B cell (primary cell): ENCODE data around the gene VPS37C. TPM values are rescaled to one million over a fixed set of nuclear protein-coding genes. Genes with fewer than 3 reads are reported as not detected.

Experiments used
- ATAC-seq: fragments of 200-7000 bp; cut with Tn5 transposase; one replicate; pipeline ENCODE4 v1.10.0; 2021; ENCODE audit warnings: low read depth, mild to moderate bottlenecking, moderate number of reproducible peaks, moderate library complexity
- CTCF ChIA-PET: fragments of 350-600 bp; sonication (Branson Sonifier 250); formaldehyde crosslinking; loops from one replicate; lab custom pipeline; 2021; ENCODE audit warnings: antibody characterized with exemption, inconsistent platforms; lab: Charles Lee
- POLR2A ChIA-PET: fragments of 350-600 bp; sonication (Branson Sonifier 250); formaldehyde crosslinking; loops from one replicate; lab custom pipeline; 2021; ENCODE audit warnings: antibody characterized with exemption; lab: Charles Lee
- DNase-seq: peaks from one replicate; pipeline ENCODE4 v3.0.0; 2013
- H2AFZ ChIP-seq: 2 replicates; pipeline ENCODE4 v1.6.1; 2012; ENCODE audit warnings: mild to moderate bottlenecking, low read depth, low read length; ENCODE audit not compliant: insufficient read depth, poor library complexity, severe bottlenecking
- H3K27ac ChIP-seq, 2 donors: 1 replicate in 1 of 2; 2 replicates in 1 of 2; pipeline ENCODE4 v1.5.1; 2012 to 2013; ENCODE audit warnings: low read length in 2 of 2, mild to moderate bottlenecking in 2 of 2, moderate library complexity in 1 of 2
- H3K27me3 ChIP-seq, 4 experiments: fragments of 200-600 bp in 1 of 4; sonication (generic) in 1 of 4; replicated peaks in 1 of 4; 1 replicate in 2 of 4; 2 replicates in 2 of 4; pipeline versions ENCODE4 v1.6.1 to v1.7.0; 2013 to 2016; ENCODE audit warnings: low read length in 3 of 4, mild to moderate bottlenecking in 2 of 4, mixed read lengths in 1 of 4, moderate library complexity in 1 of 4; ENCODE audit not compliant: insufficient read depth in 4 of 4, control insufficient read depth in 3 of 4; ENCODE audit errors: control extremely low read depth in 1 of 4
- H3K36me3 ChIP-seq, 2 experiments: replicated peaks in 1 of 2; 1 replicate in 1 of 2; 2 replicates in 1 of 2; pipeline versions ENCODE4 v1.6.1 to v1.7.1; 2013; ENCODE audit warnings: low read length in 1 of 2; ENCODE audit not compliant: insufficient read depth in 2 of 2, control insufficient read depth in 1 of 2; ENCODE audit errors: control extremely low read depth in 1 of 2, extremely low read depth in 1 of 2
- H3K4me1 ChIP-seq, 2 donors: fragments of 200-600 bp in 1 of 2; sonication (generic) in 1 of 2; 1 replicate in 1 of 2; 2 replicates in 1 of 2; pipeline versions ENCODE4 v1.5.1 to v1.6.1; 2013 to 2017; ENCODE audit warnings: low read length in 2 of 2; ENCODE audit not compliant: control insufficient read depth in 2 of 2, insufficient read depth in 2 of 2
- H3K4me2 ChIP-seq: replicated peaks from 2 replicates; pipeline ENCODE3; 2012; ENCODE audit warnings: mild to moderate bottlenecking, low read depth, low read length; ENCODE audit not compliant: poor library complexity, severe bottlenecking
- H3K4me3 ChIP-seq, 5 experiments: fragments of 200-600 bp in 1 of 5; sonication (generic) in 1 of 5; 1 replicate in 3 of 5; 2 replicates in 2 of 5; pipeline versions ENCODE4 v1.5.1 to v1.7.0; 2011 to 2016; ENCODE audit warnings: low read length in 4 of 5, mild to moderate bottlenecking in 4 of 5, low read depth in 2 of 5, control low read depth in 1 of 5, moderate library complexity in 1 of 5; ENCODE audit not compliant: insufficient read depth in 1 of 5; ENCODE audit errors: control extremely low read depth in 1 of 5, extremely low read depth in 1 of 5
- H3K79me2 ChIP-seq: fragments of 200-600 bp; sonication (generic); one replicate; pipeline ENCODE4 v1.6.0; 2016; ENCODE audit warnings: low read length; ENCODE audit not compliant: control insufficient read depth, insufficient read depth
- H3K9ac ChIP-seq: fragments of 200-600 bp; sonication (generic); 2 replicates; pipeline ENCODE4 v1.6.1; 2017; ENCODE audit warnings: mild to moderate bottlenecking, low read length, moderate library complexity
- H3K9me3 ChIP-seq, 3 donors: one replicate each; pipeline versions ENCODE4 v1.6.1 to v1.7.1; 2013; ENCODE audit warnings: low read length in 2 of 3; ENCODE audit not compliant: control insufficient read depth in 2 of 3, insufficient read depth in 1 of 3; ENCODE audit errors: control extremely low read depth in 1 of 3
- H4K20me1 ChIP-seq: 2 replicates; pipeline ENCODE4 v1.6.0; 2012; ENCODE audit warnings: mild to moderate bottlenecking, low read length; ENCODE audit not compliant: insufficient read depth, control insufficient read depth, poor library complexity, severe bottlenecking
- H3K27ac Mint-ChIP-seq: one replicate; pipeline ENCODE4 v1.8.0; 2021; ENCODE audit warnings: mixed read lengths
- H3K27me3 Mint-ChIP-seq: one replicate; pipeline ENCODE4 v1.8.0; 2021; ENCODE audit warnings: mixed read lengths
- H3K4me1 Mint-ChIP-seq: one replicate; pipeline ENCODE4 v1.8.0; 2021; ENCODE audit warnings: mixed read lengths
- H3K4me3 Mint-ChIP-seq: one replicate; pipeline ENCODE4 v1.8.0; 2021; ENCODE audit warnings: mixed read lengths
- H3K9me3 Mint-ChIP-seq: one replicate; pipeline ENCODE4 v1.8.0; 2022; ENCODE audit warnings: mixed read lengths; ENCODE audit not compliant: insufficient read depth
- EZH2 ChIP-seq: IDR thresholded peaks from 2 replicates; pipeline ENCODE4 v1.6.1; 2012; ENCODE audit warnings: borderline replicate concordance, low read depth, mild to moderate bottlenecking, moderate library complexity, low read length; ENCODE audit not compliant: insufficient read depth, poor library complexity, severe bottlenecking
- WGBS: methylation state at CpG from one replicate; pipeline ENCODE4 v1.1.5; 2013; ENCODE audit warnings: missing lambda C conversion rate; ENCODE audit not compliant: insufficient coverage; 5-methylcytosine and 5-hydroxymethylcytosine counted together
- intact Hi-C: fragments of 100-400 bp; cut with micrococcal nuclease; formaldehyde crosslinking; loops from one replicate; pipeline ENCODE4 v1.10.0; 2022
- polyA plus RNA-seq: library from polyadenylated mRNA; depleted of rRNA; stranded (reverse); fragments of >200 nt; gene quantifications from 2 replicates; pipeline ENCODE4 v1.2.3, GENCODE V29; 2012
- total RNA-seq, 2 donors: library from RNA; stranded (reverse); fragments of 120-200 nt in 1 of 2; gene quantifications; 1 replicate in 1 of 2; 2 replicates in 1 of 2; pipeline versions ENCODE4 v1.2.3 to v1.2.4, GENCODE V29; 2013 to 2022
- TF ChIP-seq, protein P1 (sequence below): fragments of 200-600 bp; IDR thresholded peaks from one replicate; pipeline ENCODE4 v1.8.0; 2022; ENCODE audit warnings: antibody characterized with exemption, mild to moderate bottlenecking

VPS37C gene
- total and polyA plus RNA-seq, 2 donors (not counting 1 experiment from before 2014, with no cell fraction given), result 6.4 to 20.1 TPM

DNA sequence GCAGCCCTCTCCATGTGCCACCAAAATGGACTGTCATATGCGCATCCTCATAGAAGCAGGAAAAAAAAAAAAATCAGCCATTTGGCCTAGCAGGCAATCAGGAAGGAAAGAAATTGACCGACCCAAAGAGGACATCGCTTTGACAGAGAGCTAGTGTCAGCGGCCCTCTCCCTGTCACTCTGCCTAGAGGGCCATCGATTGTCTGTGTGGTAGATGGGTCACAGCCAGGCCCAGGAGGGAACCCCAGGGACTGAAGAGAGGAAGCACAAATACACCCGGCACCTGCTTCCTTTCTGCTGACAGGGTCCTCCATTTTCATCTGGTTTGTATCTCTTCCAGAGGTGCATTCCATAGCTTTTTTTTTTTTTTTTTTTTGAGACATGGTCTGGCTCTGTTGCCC is 21.8 kb downstream of the VPS37C start:
- Histone ChIP-seq H3K4me2 (no peak overlapping the region), H3K9ac (no peak overlapping the region), H2AFZ (no peak overlapping the region), H3K27me3 (no peaks in the 10 kb centered on the region), H3K36me3 (peaks cover 0 to 4% of the 10 kb centered on the region in 2 experiments), H3K4me3 (no peak overlapping the region), H3K79me2 (peaks cover 24% of the 10 kb centered on the region), H3K27ac (no peak overlapping the region), H3K9me3 (no peaks in the 10 kb centered on the region), H4K20me1 (peaks cover 14% of the 10 kb centered on the region), H3K4me1 (peaks cover 3 to 23% of the 10 kb centered on the region in 2 donors)
- CTCF ChIA-PET, result interaction anchor here (0.8 to 2.3 kb wide), 5 partner anchors 10 to 308 kb away, joined by 3 to 8 read pairs (median 5); no protein-coding TSS in a partner anchor
- H3K27ac Mint-ChIP-seq, result no peak overlapping the region
- H3K27me3 Mint-ChIP-seq, result no peaks in the 10 kb centered on the region
- intact Hi-C loops, result no loop called here
- POLR2A ChIA-PET, result interaction anchor here (1.4 kb wide), 1 partner anchor 21 kb away, joined by 4 read pairs; the partner anchor contains the start of gene VPS37C
- H3K9me3 Mint-ChIP-seq, result no peaks in the 10 kb centered on the region
- H3K4me3 Mint-ChIP-seq, result no peak overlapping the region
- ATAC-seq (no peak), DNase-seq (no peak)
- H3K4me1 Mint-ChIP-seq, result peaks cover 28% of the 10 kb centered on the region
- 41% methylated on average over 4 of the region's 6 CpGs for WGBS
- TF ChIP-seq, protein P1, sequence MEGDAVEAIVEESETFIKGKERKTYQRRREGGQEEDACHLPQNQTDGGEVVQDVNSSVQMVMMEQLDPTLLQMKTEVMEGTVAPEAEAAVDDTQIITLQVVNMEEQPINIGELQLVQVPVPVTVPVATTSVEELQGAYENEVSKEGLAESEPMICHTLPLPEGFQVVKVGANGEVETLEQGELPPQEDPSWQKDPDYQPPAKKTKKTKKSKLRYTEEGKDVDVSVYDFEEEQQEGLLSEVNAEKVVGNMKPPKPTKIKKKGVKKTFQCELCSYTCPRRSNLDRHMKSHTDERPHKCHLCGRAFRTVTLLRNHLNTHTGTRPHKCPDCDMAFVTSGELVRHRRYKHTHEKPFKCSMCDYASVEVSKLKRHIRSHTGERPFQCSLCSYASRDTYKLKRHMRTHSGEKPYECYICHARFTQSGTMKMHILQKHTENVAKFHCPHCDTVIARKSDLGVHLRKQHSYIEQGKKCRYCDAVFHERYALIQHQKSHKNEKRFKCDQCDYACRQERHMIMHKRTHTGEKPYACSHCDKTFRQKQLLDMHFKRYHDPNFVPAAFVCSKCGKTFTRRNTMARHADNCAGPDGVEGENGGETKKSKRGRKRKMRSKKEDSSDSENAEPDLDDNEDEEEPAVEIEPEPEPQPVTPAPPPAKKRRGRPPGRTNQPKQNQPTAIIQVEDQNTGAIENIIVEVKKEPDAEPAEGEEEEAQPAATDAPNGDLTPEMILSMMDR, result no peak
- TF ChIP-seq EZH2, result no peak

DNA sequence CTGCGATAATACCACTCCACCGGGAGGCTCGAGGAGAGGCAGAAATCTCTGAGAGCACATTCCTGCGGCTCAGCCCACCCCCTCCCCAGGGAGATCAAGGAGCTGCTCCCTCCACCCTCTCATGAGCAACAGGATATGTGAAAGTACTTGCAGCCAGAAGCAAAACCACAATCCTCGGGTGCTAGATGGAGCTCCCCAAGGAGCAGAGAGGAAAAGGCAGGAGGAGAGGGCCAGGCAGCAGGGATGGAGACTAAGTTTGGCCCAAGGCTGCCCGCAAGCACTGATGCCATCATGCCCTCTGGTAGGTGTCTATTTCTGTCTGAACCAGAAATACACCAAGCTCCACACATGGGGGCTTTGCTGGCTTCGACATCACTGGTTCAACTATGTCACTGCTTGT is 22.3 kb downstream of the VPS37C start:
- ATAC-seq (no peak), DNase-seq (no peak)
- Histone ChIP-seq H3K4me3 (no peak overlapping the region), H3K9me3 (no peaks in the 10 kb centered on the region), H3K79me2 (peaks cover 21% of the 10 kb centered on the region), H3K27ac (no peak overlapping the region), H3K4me1 (peaks cover 3 to 23% of the 10 kb centered on the region in 2 donors), H3K36me3 (peaks cover 0 to 4% of the 10 kb centered on the region in 2 experiments), H3K27me3 (no peaks in the 10 kb centered on the region), H3K9ac (no peak overlapping the region), H4K20me1 (peaks cover 9% of the 10 kb centered on the region), H2AFZ (no peak overlapping the region), H3K4me2 (no peak overlapping the region)
- Mint-ChIP-seq H3K27me3 (no peaks in the 10 kb centered on the region), H3K4me3 (no peak overlapping the region), H3K4me1 (peaks cover 28% of the 10 kb centered on the region), H3K9me3 (no peaks in the 10 kb centered on the region), H3K27ac (no peak overlapping the region)
- intact Hi-C loops, result no loop called here
- no peak for TF ChIP-seq EZH2
- TF ChIP-seq, protein P1, result no peak
- 15% methylated on average over 7 of the region's 7 CpGs for WGBS
- ChIA-PET POLR2A (interaction anchor here (1.4 kb wide), 1 partner anchor 22 kb away, joined by 4 read pairs; the partner anchor contains the start of gene VPS37C), CTCF (interaction anchor here (1.0 to 2.3 kb wide), 4 partner anchors 9 to 169 kb away, joined by 3 to 8 read pairs (median 5); no protein-coding TSS in a partner anchor)
